Activated naive CD8-positive, alpha-beta T cell (primary cell): ENCODE data around the gene ODAD3.
"Not testable (repeated sequence)": the region's sequence is repeated elsewhere in the genome, so short reads cannot be mapped to it uniquely, and the experiment has no call there.

Source experiments
- H3K27ac Mint-ChIP-seq: one replicate; pipeline ENCODE4 v1.8.0; 2021; ENCODE audit warnings: mixed read lengths
- H3K27me3 Mint-ChIP-seq: one replicate; pipeline ENCODE4 v1.8.0; 2021; ENCODE audit warnings: mixed read lengths
- H3K36me3 Mint-ChIP-seq: one replicate; pipeline ENCODE4 v1.8.0; 2021; ENCODE audit warnings: mixed read lengths
- H3K4me1 Mint-ChIP-seq: one replicate; pipeline ENCODE4 v1.8.0; 2021; ENCODE audit warnings: low read depth, mixed read lengths
- H3K4me3 Mint-ChIP-seq: one replicate; pipeline ENCODE4 v1.8.0; 2021; ENCODE audit warnings: mild to moderate bottlenecking, mixed read lengths
- H3K9me3 Mint-ChIP-seq: one replicate; pipeline ENCODE4 v1.8.0; 2021; ENCODE audit warnings: low read depth, mixed read lengths

The ODAD3 gene

GRCh38 chr19:11408591-11408990, 26.3 kb downstream of the ODAD3 start:
- Mint-ChIP-seq H3K36me3 (no peaks in the 10 kb centered on the region), H3K4me3 (no peak overlapping the region), H3K27me3 (peaks cover 11% of the 10 kb centered on the region), H3K9me3 (no peaks in the 10 kb centered on the region), H3K4me1 (no peaks in the 10 kb centered on the region), H3K27ac (no peak overlapping the region)

- peaks cover 11% of the 10 kb centered on the region for H3K27me3 Mint-ChIP-seq
- not testable (repeated sequence) for H3K27ac Mint-ChIP-seq, H3K36me3 Mint-ChIP-seq, H3K9me3 Mint-ChIP-seq, H3K4me1 Mint-ChIP-seq, H3K4me3 Mint-ChIP-seq
Observed at GRCh38 chr19:11406703-11407236, 28.2 kb downstream of the ODAD3 start.

DNA sequence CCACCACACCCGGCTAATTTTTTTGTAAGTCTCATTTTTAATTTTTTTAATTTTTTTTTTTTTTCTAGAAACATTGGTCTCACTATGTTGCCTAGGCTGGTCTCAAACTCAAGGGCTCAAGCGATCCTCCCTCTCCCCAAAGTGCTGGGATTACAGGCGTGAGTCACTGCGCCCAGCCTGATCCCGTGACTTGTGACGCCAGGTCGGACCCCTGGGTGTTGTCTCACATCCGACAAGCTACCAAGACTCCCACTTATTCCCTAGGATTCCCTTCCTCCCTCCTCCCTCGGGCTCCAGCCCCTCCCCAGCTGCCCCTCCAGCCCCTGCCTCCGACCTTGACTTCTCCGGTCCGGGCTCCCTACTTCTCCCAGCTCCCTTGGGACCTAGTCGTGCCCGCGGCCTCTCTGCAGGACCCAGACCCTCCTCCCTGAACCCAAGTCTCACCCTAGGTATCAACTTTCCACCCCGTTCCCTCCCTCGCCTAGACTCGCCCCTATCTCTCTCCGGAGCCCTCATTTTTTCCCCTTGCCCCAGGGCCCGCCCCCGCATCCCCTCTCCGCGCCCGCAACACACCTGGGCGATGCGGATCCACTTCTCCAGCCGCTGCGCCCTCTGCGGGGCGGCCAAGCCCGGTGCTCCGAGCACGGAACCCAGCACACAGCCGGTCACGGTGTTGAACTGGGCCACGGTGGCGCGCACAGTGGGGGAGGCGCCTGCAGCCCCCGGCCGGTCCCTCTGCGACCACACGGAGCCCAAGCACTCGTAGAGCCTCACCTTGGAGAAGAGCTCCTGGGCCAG, 28.9 kb downstream of the ODAD3 start:
- no peaks in the 10 kb centered on the region for H3K4me1 Mint-ChIP-seq
- no peak overlapping the region for H3K27ac Mint-ChIP-seq
- no peaks in the 10 kb centered on the region for H3K9me3 Mint-ChIP-seq
- no peak overlapping the region for H3K4me3 Mint-ChIP-seq
- no peaks in the 10 kb centered on the region for H3K36me3 Mint-ChIP-seq
- H3K27me3 Mint-ChIP-seq, result peaks cover 10% of the 10 kb centered on the region

GRCh38 chr19:11404588-11405222, 30.2 kb downstream of the ODAD3 start:
- H3K36me3 Mint-ChIP-seq, result no peaks in the 10 kb centered on the region
- no peak overlapping the region for H3K4me3 Mint-ChIP-seq

GRCh38 chr19:11401808-11402543, 32.9 kb downstream of the ODAD3 start:
- Mint-ChIP-seq H3K36me3 (no peaks in the 10 kb centered on the region), H3K4me1 (no peaks in the 10 kb centered on the region), H3K4me3 (no peak overlapping the region), H3K9me3 (no peaks in the 10 kb centered on the region), H3K27ac (no peak overlapping the region), H3K27me3 (peaks cover 2% of the 10 kb centered on the region)

More at GRCh38 chr19:11404588-11405222, 30.2 kb downstream of the ODAD3 start:
- Mint-ChIP-seq H3K9me3 (no peaks in the 10 kb centered on the region), H3K4me1 (no peaks in the 10 kb centered on the region), H3K27ac (no peak overlapping the region), H3K27me3 (peaks cover 7% of the 10 kb centered on the region)

DNA sequence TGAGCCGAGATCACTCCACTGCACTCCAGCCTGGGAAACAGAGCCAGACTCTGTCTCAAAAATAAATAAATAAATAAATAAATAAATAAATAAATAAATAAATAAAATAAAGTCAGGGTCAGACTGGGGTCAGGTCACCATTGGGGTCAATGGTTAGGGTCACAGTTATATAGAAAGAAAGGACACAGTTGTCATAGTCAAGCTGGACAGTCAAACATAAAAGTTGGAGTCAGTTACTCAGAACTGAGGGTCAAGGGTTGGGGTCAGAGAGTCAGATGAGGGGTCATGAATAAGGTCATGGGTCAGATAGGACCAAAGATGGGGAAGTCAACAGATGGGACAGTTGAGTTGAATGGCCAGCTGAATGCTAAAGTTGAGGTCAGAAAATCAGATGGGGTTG, 34.1 kb downstream of the ODAD3 start:
- no peaks in the 10 kb centered on the region for H3K27me3 Mint-ChIP-seq
- no peak overlapping the region for H3K27ac Mint-ChIP-seq
- no peaks in the 10 kb centered on the region for H3K4me1 Mint-ChIP-seq
- no peaks in the 10 kb centered on the region for H3K36me3 Mint-ChIP-seq
- no peak overlapping the region for H3K4me3 Mint-ChIP-seq
- no peaks in the 10 kb centered on the region for H3K9me3 Mint-ChIP-seq

DNA sequence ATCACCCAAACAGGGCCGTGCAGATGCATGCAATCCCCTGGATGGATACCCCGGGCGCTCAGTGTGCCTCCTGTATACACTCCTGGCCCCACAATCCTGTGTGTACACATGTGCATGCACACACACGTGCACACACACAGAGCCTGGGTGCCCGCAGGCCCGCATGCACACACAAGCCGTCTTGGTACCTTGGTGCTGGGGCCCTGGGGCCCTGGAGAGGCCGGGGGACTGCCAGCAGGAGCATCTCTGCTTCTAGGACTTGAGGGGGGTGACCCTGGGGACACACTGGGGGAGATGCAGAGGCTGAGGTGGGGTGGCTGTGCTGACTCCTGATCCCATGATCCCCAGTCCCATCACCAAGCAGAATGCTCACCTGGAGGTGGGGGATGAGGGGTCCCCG, 35.3 kb downstream of the ODAD3 start:
- H3K9me3 Mint-ChIP-seq, result no peaks in the 10 kb centered on the region
- no peak overlapping the region for H3K27ac Mint-ChIP-seq
- H3K36me3 Mint-ChIP-seq, result no peaks in the 10 kb centered on the region
- H3K27me3 Mint-ChIP-seq, result peaks cover 4% of the 10 kb centered on the region
- no peaks in the 10 kb centered on the region for H3K4me1 Mint-ChIP-seq
- no peak overlapping the region for H3K4me3 Mint-ChIP-seq

DNA sequence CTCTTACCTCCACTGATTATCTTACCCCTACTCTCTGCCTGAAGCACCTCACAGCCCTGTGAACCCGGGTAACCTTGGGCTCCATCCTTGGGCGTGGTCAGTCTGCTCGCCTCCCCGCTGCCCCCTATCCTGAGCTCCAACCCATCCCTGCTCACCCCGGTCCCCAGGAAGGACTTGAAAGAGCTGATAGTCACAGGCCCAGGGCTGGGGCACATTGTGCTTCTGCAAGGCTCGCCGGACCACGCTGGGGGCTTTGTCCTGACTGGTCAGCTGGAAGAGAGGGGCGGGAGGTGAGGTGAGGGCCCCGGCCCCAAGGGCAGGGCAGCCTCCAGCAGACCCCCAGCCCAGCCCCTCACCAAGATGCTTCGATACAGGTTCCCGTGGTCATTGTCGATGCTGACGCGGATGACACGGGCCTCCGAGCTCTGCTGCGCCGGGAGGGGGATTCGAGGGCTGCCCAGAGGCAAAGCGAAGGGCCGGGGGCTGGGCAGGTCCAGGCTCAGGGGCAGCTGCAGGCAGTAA, 37.8 kb downstream of the ODAD3 start:
- no peaks in the 10 kb centered on the region for H3K9me3 Mint-ChIP-seq
- H3K4me3 Mint-ChIP-seq, result no peak overlapping the region
- H3K4me1 Mint-ChIP-seq, result no peaks in the 10 kb centered on the region
- no peak overlapping the region for H3K27ac Mint-ChIP-seq
- H3K27me3 Mint-ChIP-seq, result peaks cover 4% of the 10 kb centered on the region
- H3K36me3 Mint-ChIP-seq, result no peaks in the 10 kb centered on the region

DNA sequence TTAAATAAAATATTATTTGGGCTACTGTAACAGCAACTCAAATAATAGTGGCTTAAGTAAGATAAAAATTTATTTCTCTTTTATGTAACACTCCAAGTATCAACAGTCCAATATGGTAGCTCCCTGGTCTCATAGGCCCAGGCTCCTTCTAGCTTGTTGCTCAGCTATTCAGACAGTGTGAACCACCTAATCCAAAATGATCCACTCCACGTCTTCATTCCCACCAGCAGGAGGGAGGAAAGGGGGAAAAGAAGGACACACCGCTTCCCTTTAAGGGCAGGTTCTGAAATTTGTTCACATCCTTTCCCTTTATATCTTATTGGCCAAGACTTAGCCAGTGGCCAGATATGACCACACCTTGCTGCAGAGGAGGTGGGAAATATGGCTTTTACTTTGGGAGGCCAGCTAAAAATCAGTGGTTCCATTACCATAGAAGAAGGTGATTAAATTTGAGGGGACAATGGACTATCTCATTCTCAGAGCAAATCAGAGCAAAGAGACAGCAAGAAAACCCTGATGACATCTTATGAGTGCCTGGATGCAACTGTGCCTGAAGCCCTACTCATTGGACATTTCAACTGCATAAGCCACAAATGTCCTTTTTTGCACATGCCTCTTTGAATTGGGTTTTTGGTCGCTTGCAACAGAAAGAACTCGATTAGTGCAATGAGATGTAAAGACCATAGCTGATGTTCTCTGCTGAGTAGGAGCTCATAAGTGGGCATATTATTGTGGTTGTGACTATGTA, 43.8 kb downstream of the ODAD3 start:
- H3K27ac Mint-ChIP-seq, result no peak overlapping the region
- no peaks in the 10 kb centered on the region for H3K9me3 Mint-ChIP-seq
- no peak overlapping the region for H3K4me3 Mint-ChIP-seq
- peaks cover 4% of the 10 kb centered on the region for H3K27me3 Mint-ChIP-seq
- no peaks in the 10 kb centered on the region for H3K36me3 Mint-ChIP-seq
- H3K4me1 Mint-ChIP-seq, result peaks cover 5% of the 10 kb centered on the region

- Mint-ChIP-seq H3K36me3 (no peaks in the 10 kb centered on the region), H3K27me3 (peaks cover 4% of the 10 kb centered on the region), H3K27ac (no peak overlapping the region), H3K9me3 (no peaks in the 10 kb centered on the region), H3K4me1 (peaks cover 5% of the 10 kb centered on the region), H3K4me3 (no peak overlapping the region)
Observed at GRCh38 chr19:11390359-11390758, 44.6 kb downstream of the ODAD3 start.

DNA sequence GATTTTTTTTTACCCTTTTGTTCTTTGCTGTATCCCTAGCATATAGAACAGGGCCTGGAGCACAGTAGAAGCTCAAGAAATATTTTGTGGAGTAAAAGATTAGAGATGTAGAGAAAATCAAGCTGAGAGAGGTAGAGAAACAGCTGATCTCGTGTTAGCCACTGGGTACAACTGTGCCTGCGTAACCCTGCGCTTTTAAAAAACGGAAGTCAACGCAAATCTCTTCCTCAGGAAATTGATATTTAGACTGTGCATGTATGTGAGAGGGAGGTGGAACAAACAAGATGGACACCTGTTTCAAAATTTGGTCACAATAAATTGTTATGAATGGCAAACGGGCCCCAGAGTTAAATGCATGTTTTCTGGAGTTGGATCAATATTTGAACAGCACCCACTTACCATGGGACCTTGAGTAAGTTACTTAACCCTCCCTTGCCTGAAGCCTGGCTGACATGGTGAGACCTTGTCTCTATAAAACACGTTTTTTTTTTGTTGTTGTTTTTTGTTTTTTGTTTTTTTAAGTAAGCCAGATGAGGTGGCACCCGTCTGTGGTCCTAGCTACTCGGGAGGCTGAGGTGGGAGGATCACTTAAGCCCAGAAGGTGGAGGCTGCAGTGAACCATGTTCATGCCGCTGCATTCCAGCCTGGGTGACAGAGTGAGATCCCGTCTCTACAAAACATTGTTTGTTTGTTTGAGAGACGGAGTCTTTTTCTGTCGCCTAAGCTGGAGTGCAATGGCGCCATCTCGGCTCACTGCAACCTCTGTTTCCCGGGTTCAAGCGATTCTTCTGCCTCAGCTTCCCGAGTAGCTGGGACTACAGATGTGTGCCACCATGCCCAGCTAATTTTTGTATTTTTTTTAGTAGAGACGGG, 47.5 kb downstream of the ODAD3 start:
- H3K27ac Mint-ChIP-seq, result no peak overlapping the region
- H3K27me3 Mint-ChIP-seq, result peaks cover 2% of the 10 kb centered on the region
- no peaks in the 10 kb centered on the region for H3K36me3 Mint-ChIP-seq
- H3K9me3 Mint-ChIP-seq, result no peaks in the 10 kb centered on the region
- no peak overlapping the region for H3K4me3 Mint-ChIP-seq
- H3K4me1 Mint-ChIP-seq, result peaks cover 9% of the 10 kb centered on the region

DNA sequence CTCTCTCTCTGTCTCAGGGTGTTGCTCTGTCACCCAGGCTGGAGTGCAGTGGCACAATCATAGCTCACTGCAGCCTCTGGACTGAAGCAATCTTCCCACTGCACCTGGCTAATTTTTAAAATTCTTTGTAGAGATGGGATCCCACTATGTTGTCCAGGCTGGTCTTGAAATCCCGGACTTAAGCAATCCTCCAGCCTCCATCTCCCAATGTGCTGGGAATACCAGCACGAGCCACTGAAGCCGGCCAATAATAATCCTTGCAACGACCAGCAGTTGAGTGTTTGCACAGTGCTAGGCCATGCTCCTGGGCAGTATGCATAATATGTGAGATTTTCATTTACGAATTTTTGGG, 50.2 kb downstream of the ODAD3 start:
- no peak overlapping the region for H3K4me3 Mint-ChIP-seq
- no peak overlapping the region for H3K27ac Mint-ChIP-seq
- H3K36me3 Mint-ChIP-seq, result no peaks in the 10 kb centered on the region
- H3K4me1 Mint-ChIP-seq, result peaks cover 30% of the 10 kb centered on the region
- peaks cover 9% of the 10 kb centered on the region for H3K27me3 Mint-ChIP-seq
- H3K9me3 Mint-ChIP-seq, result no peaks in the 10 kb centered on the region

DNA sequence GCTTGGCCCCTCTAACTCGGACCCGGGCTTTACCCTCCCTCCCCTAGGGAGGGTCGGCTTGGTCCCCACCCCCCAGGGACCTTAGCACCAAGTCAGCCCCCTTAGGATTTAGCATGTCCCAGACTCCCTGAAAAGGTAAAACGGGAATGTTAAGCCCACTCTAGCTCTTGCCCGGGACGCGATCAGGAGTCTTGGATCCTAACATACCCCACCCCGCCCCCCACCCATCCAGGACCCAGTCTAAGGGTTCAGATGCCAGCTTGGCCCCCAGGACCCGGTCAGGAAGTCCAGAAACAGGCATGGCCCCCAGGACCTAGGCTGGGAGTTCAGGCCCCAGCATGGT, 51.2 kb downstream of the ODAD3 start:
- peaks cover 9% of the 10 kb centered on the region for H3K27me3 Mint-ChIP-seq
- no peak overlapping the region for H3K4me3 Mint-ChIP-seq
- H3K4me1 Mint-ChIP-seq, result peaks cover 31% of the 10 kb centered on the region
- H3K36me3 Mint-ChIP-seq, result no peaks in the 10 kb centered on the region
- H3K9me3 Mint-ChIP-seq, result no peaks in the 10 kb centered on the region
- no peak overlapping the region for H3K27ac Mint-ChIP-seq
